NT2/D1 (cell line): ENCODE results near the gene SYCE1.

ENCODE experiments used
- SUZ12 ChIP-seq: IDR thresholded peaks from 2 replicates; pipeline ENCODE4 v1.6.1; 2011; ENCODE audit not compliant: insufficient read length, insufficient read depth; ENCODE audit errors: extremely low read depth
- YY1 ChIP-seq: IDR thresholded peaks from 2 replicates; pipeline ENCODE4 v1.6.1; 2011; ENCODE audit not compliant: insufficient read length, insufficient read depth
- ZNF274 ChIP-seq: IDR thresholded peaks from 2 replicates; pipeline ENCODE4 v1.6.1; 2011; ENCODE audit warnings: mild to moderate bottlenecking, low read depth, low read length

DNA sequence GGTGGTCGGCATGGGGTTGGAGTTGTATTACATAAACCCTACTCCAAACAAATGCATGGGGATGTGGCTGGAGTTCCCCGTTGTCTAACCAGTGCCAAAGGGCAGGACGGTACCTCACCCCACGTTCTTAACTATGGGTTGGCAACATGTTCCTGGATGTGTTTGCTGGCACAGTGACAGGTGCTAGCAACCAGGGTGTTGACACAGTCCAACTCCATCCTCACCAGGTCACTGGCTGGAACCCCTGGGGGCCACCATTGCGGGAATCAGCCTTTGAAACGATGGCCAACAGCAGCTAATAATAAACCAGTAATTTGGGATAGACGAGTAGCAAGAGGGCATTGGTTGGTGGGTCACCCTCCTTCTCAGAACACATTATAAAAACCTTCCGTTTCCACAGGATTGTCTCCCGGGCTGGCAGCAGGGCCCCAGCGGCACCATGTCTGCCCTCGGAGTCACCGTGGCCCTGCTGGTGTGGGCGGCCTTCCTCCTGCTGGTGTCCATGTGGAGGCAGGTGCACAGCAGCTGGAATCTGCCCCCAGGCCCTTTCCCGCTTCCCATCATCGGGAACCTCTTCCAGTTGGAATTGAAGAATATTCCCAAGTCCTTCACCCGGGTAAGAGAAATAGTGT lies 38.3 kb downstream of the SYCE1 start, which contains the start of gene CYP2E1:
- no peak for TF ChIP-seq YY1
- TF ChIP-seq ZNF274: no peak
- no peak for TF ChIP-seq SUZ12
